PFSK-1 (cell line): Measurements from ENCODE around the gene NECAB3.

Experiments
- FOXP2 ChIP-seq: optimal IDR thresholded peaks from 2 replicates; pipeline ENCODE3; 2011; ENCODE audit warnings: borderline replicate concordance, control low read depth, inconsistent platforms; ENCODE audit not compliant: insufficient read depth; ENCODE audit errors: extremely low read length, extremely low read depth
- POLR2AphosphoS5 ChIP-seq: IDR thresholded peaks from 2 replicates; pipeline ENCODE4 v1.6.1; 2012; ENCODE audit warnings: low read depth, mild to moderate bottlenecking, control low read depth, low read length, moderate library complexity
- SIN3A ChIP-seq: IDR thresholded peaks from 2 replicates; pipeline ENCODE4 v1.6.1; 2012; ENCODE audit warnings: mild to moderate bottlenecking, low read length, moderate library complexity, borderline replicate concordance; ENCODE audit not compliant: insufficient read depth
- TAF1 ChIP-seq: IDR thresholded peaks from 2 replicates; pipeline ENCODE4 v1.6.1; 2012; ENCODE audit warnings: low read length, control low read depth, borderline replicate concordance; ENCODE audit not compliant: insufficient read depth
- TF ChIP-seq, protein P1 (sequence below), 2 experiments: IDR thresholded peaks; 2 replicates each; pipeline versions ENCODE4 v1.6.1 to v1.8.0; 2011 to 2012; ENCODE audit warnings: low read depth in 2 of 2, low read length in 2 of 2, control low read depth in 1 of 2, inconsistent platforms in 1 of 2, mild to moderate bottlenecking in 1 of 2, moderate library complexity in 1 of 2; ENCODE audit not compliant: insufficient read depth in 1 of 2

NECAB3 gene

DNA sequence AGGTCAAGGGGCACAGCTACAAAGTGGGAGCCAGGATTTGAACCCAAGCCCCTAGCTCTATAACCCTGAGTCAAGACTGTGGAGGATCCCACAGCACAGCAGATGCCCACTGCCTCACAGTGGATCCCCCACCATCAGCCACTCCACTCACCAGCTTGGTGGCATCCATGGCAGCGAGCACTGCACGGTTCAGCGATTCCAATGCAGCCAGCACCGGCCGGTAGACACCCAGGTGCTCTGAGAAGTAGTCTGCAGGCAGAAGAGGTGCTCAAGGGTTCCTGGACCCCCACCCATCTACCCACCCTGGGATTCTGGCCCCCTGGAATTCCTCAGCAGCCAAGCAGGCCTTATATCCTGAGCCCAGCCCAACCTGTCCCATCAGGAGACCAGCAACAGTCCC, 5.0 kb downstream of the NECAB3 start:
- TF ChIP-seq TAF1 (no peak), SIN3A (no peak), FOXP2 (no peak), POLR2AphosphoS5 (no peak)
- TF ChIP-seq, protein P1, sequence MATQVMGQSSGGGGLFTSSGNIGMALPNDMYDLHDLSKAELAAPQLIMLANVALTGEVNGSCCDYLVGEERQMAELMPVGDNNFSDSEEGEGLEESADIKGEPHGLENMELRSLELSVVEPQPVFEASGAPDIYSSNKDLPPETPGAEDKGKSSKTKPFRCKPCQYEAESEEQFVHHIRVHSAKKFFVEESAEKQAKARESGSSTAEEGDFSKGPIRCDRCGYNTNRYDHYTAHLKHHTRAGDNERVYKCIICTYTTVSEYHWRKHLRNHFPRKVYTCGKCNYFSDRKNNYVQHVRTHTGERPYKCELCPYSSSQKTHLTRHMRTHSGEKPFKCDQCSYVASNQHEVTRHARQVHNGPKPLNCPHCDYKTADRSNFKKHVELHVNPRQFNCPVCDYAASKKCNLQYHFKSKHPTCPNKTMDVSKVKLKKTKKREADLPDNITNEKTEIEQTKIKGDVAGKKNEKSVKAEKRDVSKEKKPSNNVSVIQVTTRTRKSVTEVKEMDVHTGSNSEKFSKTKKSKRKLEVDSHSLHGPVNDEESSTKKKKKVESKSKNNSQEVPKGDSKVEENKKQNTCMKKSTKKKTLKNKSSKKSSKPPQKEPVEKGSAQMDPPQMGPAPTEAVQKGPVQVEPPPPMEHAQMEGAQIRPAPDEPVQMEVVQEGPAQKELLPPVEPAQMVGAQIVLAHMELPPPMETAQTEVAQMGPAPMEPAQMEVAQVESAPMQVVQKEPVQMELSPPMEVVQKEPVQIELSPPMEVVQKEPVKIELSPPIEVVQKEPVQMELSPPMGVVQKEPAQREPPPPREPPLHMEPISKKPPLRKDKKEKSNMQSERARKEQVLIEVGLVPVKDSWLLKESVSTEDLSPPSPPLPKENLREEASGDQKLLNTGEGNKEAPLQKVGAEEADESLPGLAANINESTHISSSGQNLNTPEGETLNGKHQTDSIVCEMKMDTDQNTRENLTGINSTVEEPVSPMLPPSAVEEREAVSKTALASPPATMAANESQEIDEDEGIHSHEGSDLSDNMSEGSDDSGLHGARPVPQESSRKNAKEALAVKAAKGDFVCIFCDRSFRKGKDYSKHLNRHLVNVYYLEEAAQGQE (IDR thresholded peaks at IDR 0.05; ENCODE audit: insufficient read depth in 1 of 2, low read depth in 2 of 2, low read length in 2 of 2), result no peak

DNA sequence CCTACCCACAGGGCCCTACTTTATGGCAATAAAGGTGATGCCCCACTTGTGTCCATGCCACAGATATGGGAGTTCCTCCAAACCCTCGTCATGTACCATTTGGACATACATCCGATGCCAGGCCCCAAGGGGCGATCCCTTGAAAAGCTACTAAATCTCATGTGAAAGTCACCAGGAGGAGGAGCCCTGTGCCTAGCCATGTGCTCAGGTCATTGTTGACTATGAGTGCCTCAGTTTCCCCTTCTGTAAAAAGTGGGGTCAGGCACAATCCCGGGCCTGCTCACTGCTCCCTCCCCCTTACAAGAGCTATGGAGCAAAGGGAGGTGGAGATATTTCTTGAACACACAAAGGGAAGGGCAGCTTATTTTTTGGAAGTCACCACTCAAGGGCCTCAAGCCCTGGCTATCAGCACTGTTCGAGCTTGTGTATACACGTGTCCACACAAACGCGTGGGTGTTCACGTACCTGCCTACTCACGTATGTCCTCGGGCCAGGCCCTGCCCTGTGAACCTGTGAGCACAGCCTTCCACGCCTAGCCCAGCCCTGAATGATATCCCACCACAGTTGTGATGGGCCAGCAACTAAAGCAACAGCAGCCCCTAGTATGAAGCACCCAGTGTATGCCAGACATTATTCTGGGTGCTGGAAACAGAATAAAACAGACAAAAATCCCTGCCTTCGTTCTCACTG, 5.6 kb downstream of the NECAB3 start:
- TF ChIP-seq, protein P1 (IDR thresholded peaks at IDR 0.05; ENCODE audit: insufficient read depth in 1 of 2, low read depth in 2 of 2, low read length in 2 of 2), result no peak
- TF ChIP-seq POLR2AphosphoS5 (no peak), TAF1 (no peak), FOXP2 (no peak), SIN3A (no peak)

DNA sequence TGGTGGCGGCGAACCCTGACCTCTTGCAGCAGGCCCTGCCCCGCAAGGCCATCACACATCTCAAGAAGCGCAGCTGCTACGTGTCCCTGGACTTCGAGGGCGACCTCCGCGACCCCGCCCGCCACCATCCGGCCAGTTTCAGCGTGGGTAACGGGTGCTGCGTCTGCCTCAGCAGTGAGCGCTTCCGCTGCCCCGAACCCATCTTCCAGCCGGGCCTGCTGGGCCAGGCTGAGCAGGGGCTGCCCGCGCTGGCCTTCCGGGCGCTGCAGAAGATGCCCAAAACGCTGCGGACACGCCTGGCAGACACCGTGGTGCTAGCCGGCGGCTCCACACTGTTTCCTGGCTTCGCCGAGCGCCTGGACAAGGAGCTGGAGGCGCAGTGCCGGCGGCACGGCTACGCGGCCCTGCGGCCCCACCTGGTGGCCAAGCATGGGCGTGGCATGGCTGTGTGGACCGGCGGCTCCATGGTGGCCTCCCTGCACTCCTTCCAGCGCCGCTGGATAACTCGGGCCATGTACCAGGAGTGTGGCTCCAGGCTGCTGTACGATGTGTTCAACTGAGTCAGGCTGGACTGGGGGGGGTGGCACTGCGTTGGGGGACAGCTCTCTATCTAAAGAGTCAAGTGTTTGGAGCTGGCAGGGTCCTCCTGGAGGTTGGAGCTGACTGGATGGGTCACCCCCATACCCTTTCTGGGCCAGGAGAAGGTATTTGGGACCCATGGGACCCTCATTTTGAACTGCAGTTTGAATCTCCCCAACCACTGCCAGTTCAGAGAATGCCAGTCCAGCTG, 6.4 kb downstream of the NECAB3 start:
- TF ChIP-seq POLR2AphosphoS5 (no peak), FOXP2 (peak; percentile 37), TAF1 (no peak), SIN3A (no peak)
- TF ChIP-seq, protein P1 (IDR thresholded peaks at IDR 0.05; ENCODE audit: insufficient read depth in 1 of 2, low read depth in 2 of 2, low read length in 2 of 2), result no peak

DNA sequence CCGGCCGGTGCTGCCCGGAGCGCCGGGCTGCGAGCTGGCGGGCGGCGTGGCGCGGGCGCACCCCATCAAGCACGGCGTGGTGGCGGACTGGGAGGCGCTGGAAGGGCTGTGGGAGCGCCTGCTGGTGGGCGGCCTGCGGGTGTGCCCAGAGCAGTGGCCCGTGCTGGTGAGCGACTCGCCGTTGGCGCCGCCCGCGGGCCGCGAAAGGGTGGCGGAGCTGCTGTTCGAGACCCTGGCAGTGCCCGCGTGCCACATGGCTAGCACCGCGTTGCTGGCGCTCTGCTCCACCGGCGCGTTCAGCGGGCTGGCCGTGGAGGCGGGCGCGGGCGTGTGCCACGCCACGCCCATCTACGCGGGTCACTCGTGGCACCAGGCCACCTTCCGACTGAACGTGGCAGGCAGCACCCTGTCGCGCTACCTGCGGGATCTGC, 7.0 kb downstream of the NECAB3 start:
- TF ChIP-seq, protein P1 (IDR thresholded peaks at IDR 0.05; ENCODE audit: insufficient read depth in 1 of 2, low read depth in 2 of 2, low read length in 2 of 2), result no peak
- TF ChIP-seq FOXP2, result no peak
- no peak for TF ChIP-seq POLR2AphosphoS5
- no peak for TF ChIP-seq TAF1
- TF ChIP-seq SIN3A, result no peak
